Thyroid gland (tissue), 4 donors: ENCODE data around the gene ASAP2.

Source experiments
- POLR2A ChIP-seq, 2 donors: fragments of 450-650 bp; IDR thresholded peaks; one replicate each; pipeline ENCODE4 v1.6.1; 2017; ENCODE audit warnings: antibody characterized with exemption in 2 of 2, mild to moderate bottlenecking in 2 of 2, moderate library complexity in 1 of 2
- TF ChIP-seq, protein P1 (sequence below), 6 experiments: fragments of 200-600 bp in 3 of 6; fragments of 450-650 bp in 3 of 6; sonication (generic) in 3 of 6; IDR thresholded peaks; one replicate each; pipeline ENCODE4 v1.5.1; 2016 to 2019; ENCODE audit warnings: antibody characterized with exemption in 6 of 6, mild to moderate bottlenecking in 2 of 6, inconsistent platforms in 1 of 6, moderate library complexity in 1 of 6

DNA sequence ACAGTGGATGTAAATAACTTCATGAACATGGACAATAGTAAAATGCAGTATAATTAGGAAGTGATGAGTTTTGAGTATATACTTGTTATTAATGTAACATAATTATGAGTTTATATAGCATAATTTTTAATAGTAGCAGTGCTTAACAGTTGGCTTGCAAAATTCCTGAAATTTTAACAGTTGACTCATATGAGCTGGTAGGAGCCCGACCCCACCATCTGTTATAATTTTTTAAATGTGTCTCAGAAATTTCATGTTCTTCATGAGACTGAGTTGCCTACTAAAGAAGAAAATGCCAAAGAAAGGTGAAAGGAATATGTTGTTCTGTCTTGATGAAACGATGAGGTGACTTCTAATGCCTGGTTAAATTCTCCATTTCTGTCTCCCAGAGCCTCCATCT is 154.1 kb downstream of the ASAP2 start:
- TF ChIP-seq, protein P1, sequence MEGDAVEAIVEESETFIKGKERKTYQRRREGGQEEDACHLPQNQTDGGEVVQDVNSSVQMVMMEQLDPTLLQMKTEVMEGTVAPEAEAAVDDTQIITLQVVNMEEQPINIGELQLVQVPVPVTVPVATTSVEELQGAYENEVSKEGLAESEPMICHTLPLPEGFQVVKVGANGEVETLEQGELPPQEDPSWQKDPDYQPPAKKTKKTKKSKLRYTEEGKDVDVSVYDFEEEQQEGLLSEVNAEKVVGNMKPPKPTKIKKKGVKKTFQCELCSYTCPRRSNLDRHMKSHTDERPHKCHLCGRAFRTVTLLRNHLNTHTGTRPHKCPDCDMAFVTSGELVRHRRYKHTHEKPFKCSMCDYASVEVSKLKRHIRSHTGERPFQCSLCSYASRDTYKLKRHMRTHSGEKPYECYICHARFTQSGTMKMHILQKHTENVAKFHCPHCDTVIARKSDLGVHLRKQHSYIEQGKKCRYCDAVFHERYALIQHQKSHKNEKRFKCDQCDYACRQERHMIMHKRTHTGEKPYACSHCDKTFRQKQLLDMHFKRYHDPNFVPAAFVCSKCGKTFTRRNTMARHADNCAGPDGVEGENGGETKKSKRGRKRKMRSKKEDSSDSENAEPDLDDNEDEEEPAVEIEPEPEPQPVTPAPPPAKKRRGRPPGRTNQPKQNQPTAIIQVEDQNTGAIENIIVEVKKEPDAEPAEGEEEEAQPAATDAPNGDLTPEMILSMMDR (IDR thresholded peaks at IDR 0.05) = no peak
- no peak for TF ChIP-seq POLR2A (IDR thresholded peaks at IDR 0.05)
